HepG2 (cell line): Measurements from ENCODE around the gene SLCO3A1. TPM values are rescaled to one million over a fixed set of nuclear protein-coding genes. Genes with fewer than 3 reads are reported as not detected.

ENCODE experiments used
- ATAC-seq: fragments of 200-7000 bp; cut with Tn5 transposase; 3 replicates; pipeline ENCODE4 v1.9.1; 2020; ENCODE audit warnings: mild to moderate bottlenecking, moderate library complexity
- BruUV-seq: library from RNA; stranded (reverse); fragments of 400-500 nt; replicated peaks from 2 replicates; lab custom pipeline; 2021; lab: Mats Ljungman, UMichigan
- CTCF ChIA-PET: fragments of 300-600 bp; formaldehyde crosslinking; extraction: SDS; loops from one replicate; lab custom pipeline; 2021; ENCODE audit warnings: low total read pairs, inconsistent platforms, low intra/inter-chr PET ratio; lab: Yijun Ruan, JAX
- POLR2A ChIA-PET: fragments of 350-600 bp; sonication (Branson Sonifier 250); formaldehyde crosslinking; loops from one replicate; lab custom pipeline; 2020; ENCODE audit warnings: antibody characterized with exemption, inconsistent platforms; lab: Yijun Ruan, JAX
- DNase-seq: peaks from one replicate; pipeline ENCODE4 v3.0.0-alpha.2; 2015; ENCODE audit warnings: low spot score
- FAIRE-seq: peaks from 3 replicates; lab custom pipeline; 2011; peaks lifted over from hg19 to GRCh38; lab: Jason Lieb, UNC
- H2AFZ ChIP-seq: one replicate; pipeline ENCODE4 v1.6.1; 2011; ENCODE audit warnings: low read length, inconsistent platforms
- H3K27ac ChIP-seq: fragments of 300-600 bp; 3 replicates; pipeline ENCODE4 v1.8.0; 2011; ENCODE audit warnings: mixed run types, mild to moderate bottlenecking, mixed read lengths, low read length, inconsistent platforms; ENCODE audit not compliant: insufficient read depth; ENCODE audit errors: extremely low read length
- H3K27me3 ChIP-seq, 2 experiments: fragments of 200-600 bp in 1 of 2; 2 replicates in 1 of 2; 3 replicates in 1 of 2; pipeline versions ENCODE4 v1.6.0 to v1.8.0; 2011; ENCODE audit warnings: low read length in 2 of 2, mild to moderate bottlenecking in 2 of 2, moderate library complexity in 2 of 2, inconsistent platforms in 1 of 2; ENCODE audit not compliant: insufficient read depth in 2 of 2, control insufficient read depth in 1 of 2
- H3K36me3 ChIP-seq, 2 experiments: fragments of 200-600 bp in 1 of 2; replicated peaks in 1 of 2; 2 replicates in 1 of 2; 3 replicates in 1 of 2; pipeline versions ENCODE4 v1.5.1 to v1.8.0; 2011; ENCODE audit warnings: low read length in 2 of 2, inconsistent platforms in 1 of 2; ENCODE audit not compliant: insufficient read depth in 2 of 2, control insufficient read depth in 1 of 2
- H3K4me1 ChIP-seq: 2 replicates; pipeline ENCODE4 v1.5.1; 2012; ENCODE audit warnings: low read length, inconsistent platforms; ENCODE audit not compliant: insufficient read depth
- H3K4me2 ChIP-seq: 2 replicates; pipeline ENCODE4 v1.6.0; 2011; ENCODE audit warnings: low read depth, low read length, inconsistent platforms
- H3K4me3 ChIP-seq, 3 experiments: fragments of 200-600 bp in 1 of 3; sonication (generic), shearing (Covaris generic) in 1 of 3; replicated peaks in 1 of 3; 2 replicates each; pipeline ENCODE4 v1.5.1; 2011 to 2016; ENCODE audit warnings: low read length in 3 of 3, inconsistent platforms in 2 of 3, low read depth in 2 of 3, mild to moderate bottlenecking in 2 of 3, control low read depth in 1 of 3, mixed read lengths in 1 of 3; ENCODE audit not compliant: insufficient read depth in 1 of 3
- H3K79me2 ChIP-seq: one replicate; pipeline ENCODE4 v1.6.1; 2011; ENCODE audit warnings: low read length, inconsistent platforms; ENCODE audit not compliant: insufficient read depth
- H3K9ac ChIP-seq: 2 replicates; pipeline ENCODE4 v1.6.0; 2011; ENCODE audit warnings: mild to moderate bottlenecking, low read depth, low read length, inconsistent platforms; ENCODE audit not compliant: insufficient read depth
- H3K9me3 ChIP-seq: 2 replicates; pipeline ENCODE4 v1.5.1; 2012; ENCODE audit warnings: mild to moderate bottlenecking, low read length
- H4K20me1 ChIP-seq: 2 replicates; pipeline ENCODE4 v1.6.0; 2011; ENCODE audit warnings: inconsistent platforms, mild to moderate bottlenecking, low read length, moderate library complexity; ENCODE audit not compliant: insufficient read depth
- AGO1 ChIP-seq: fragments of 200-400 bp; formaldehyde crosslinking; IDR thresholded peaks from 2 replicates; pipeline ENCODE4 v1.6.1; 2017; ENCODE audit warnings: mild to moderate bottlenecking, low read depth, low read length, moderate library complexity; ENCODE audit not compliant: poor library complexity, severe bottlenecking
- CEBPZ ChIP-seq: IDR thresholded peaks from 2 replicates; pipeline ENCODE4 v1.6.1; 2012; ENCODE audit warnings: low read length, improper control_type of control experiment
- EED ChIP-seq: sonication (generic); formaldehyde crosslinking; IDR thresholded peaks from 2 replicates; pipeline ENCODE4 v1.5.0; 2020; ENCODE audit warnings: mild to moderate bottlenecking, missing genetic modification reagents
- FOXC1 ChIP-seq: sonication (generic); formaldehyde crosslinking; IDR thresholded peaks from 2 replicates; pipeline ENCODE4 v1.8.0; 2022; ENCODE audit warnings: mild to moderate bottlenecking, missing genetic modification reagents, borderline replicate concordance
- HNRNPL ChIP-seq: fragments of 200-400 bp; formaldehyde crosslinking; IDR thresholded peaks from 2 replicates; pipeline ENCODE4 v1.6.1; 2017; ENCODE audit warnings: mild to moderate bottlenecking, low read depth, low read length
- HOXA7 ChIP-seq: sonication (generic); formaldehyde crosslinking; IDR thresholded peaks from 2 replicates; pipeline ENCODE4 v1.8.1; 2022; ENCODE audit warnings: mild to moderate bottlenecking, missing genetic modification reagents, moderate library complexity
- MBD4 ChIP-seq: IDR thresholded peaks from 2 replicates; pipeline ENCODE4 v1.6.1; 2012; ENCODE audit warnings: low read length, inconsistent platforms, borderline replicate concordance
- MLLT10 ChIP-seq: sonication (generic); formaldehyde crosslinking; IDR thresholded peaks from 2 replicates; pipeline ENCODE4 v1.4.0; 2020; ENCODE audit warnings: missing genetic modification reagents
- NFKBIZ ChIP-seq: IDR thresholded peaks from 2 replicates; pipeline ENCODE4 v1.6.1; 2018; ENCODE audit warnings: missing genetic modification reagents, missing compliant biosample characterization
- ONECUT2 ChIP-seq: sonication (generic); formaldehyde crosslinking; IDR thresholded peaks from 2 replicates; pipeline ENCODE4 v1.4.0; 2020; ENCODE audit warnings: missing genetic modification reagents
- SNRNP70 ChIP-seq: fragments of 200-400 bp; formaldehyde crosslinking; IDR thresholded peaks from 2 replicates; pipeline ENCODE4 v1.6.1; 2017; ENCODE audit warnings: mild to moderate bottlenecking, low read depth, low read length, moderate library complexity
- TEAD2 ChIP-seq: sonication (generic); formaldehyde crosslinking; IDR thresholded peaks from 2 replicates; pipeline ENCODE4 v1.9.0; 2021; ENCODE audit warnings: missing genetic modification reagents
- TERF1 ChIP-seq: sonication (generic); formaldehyde crosslinking; IDR thresholded peaks from 2 replicates; pipeline ENCODE4 v1.8.0; 2022; ENCODE audit warnings: mild to moderate bottlenecking, missing genetic modification reagents, moderate library complexity
- THRA ChIP-seq: sonication (generic); formaldehyde crosslinking; IDR thresholded peaks from 2 replicates; pipeline ENCODE4 v1.4.0; 2020; ENCODE audit warnings: missing genetic modification reagents, borderline replicate concordance
- ZBTB1 ChIP-seq: sonication (generic); formaldehyde crosslinking; IDR thresholded peaks from 2 replicates; pipeline ENCODE4 v1.4.0; 2020; ENCODE audit warnings: missing genetic modification reagents, borderline replicate concordance
- ZFY ChIP-seq: sonication (generic); formaldehyde crosslinking; IDR thresholded peaks from 2 replicates; pipeline ENCODE4 v1.4.0; 2020; ENCODE audit warnings: missing genetic modification reagents
- ZMYM2 ChIP-seq: sonication (generic); formaldehyde crosslinking; IDR thresholded peaks from 2 replicates; pipeline ENCODE4 v1.8.0; 2022; ENCODE audit warnings: mild to moderate bottlenecking, missing genetic modification reagents
- ZNF296 ChIP-seq: sonication (generic); formaldehyde crosslinking; conservative IDR thresholded peaks from 2 replicates; pipeline ENCODE4 v1.5.0; 2020; ENCODE audit warnings: mild to moderate bottlenecking, missing genetic modification reagents
- ZNF713 ChIP-seq: sonication (generic); formaldehyde crosslinking; IDR thresholded peaks from 2 replicates; pipeline ENCODE4 v1.4.0; 2020; ENCODE audit warnings: mild to moderate bottlenecking, missing genetic modification reagents
- WGBS: methylation state at CpG from one replicate; pipeline ENCODE4 v1.1.6; 2017; ENCODE audit warnings: low lambda C conversion rate; 5-methylcytosine and 5-hydroxymethylcytosine counted together
- in situ Hi-C: cut with HindIII; loops from 2 replicates; pipeline ENCODE4 v1.10.0; 2017; ENCODE audit warnings: low pct_unique_long_range_greater_than_20kb; ENCODE audit not compliant: extremely low pct_ligation_motif_present
- intact Hi-C: fragments of 100-400 bp; cut with micrococcal nuclease; formaldehyde crosslinking; loops from one replicate; pipeline ENCODE4 v1.10.0; 2022; ENCODE audit not compliant: unreplicated experiment
- polyA plus RNA-seq, 8 experiments: library from polyadenylated mRNA; depleted of rRNA in 3 of 8; stranded (reverse) in 7 of 8; unstranded in 1 of 8; fragments of >200 nt; fragmentation: Illumina TruSeq in 4 of 8; extraction: Trizol in 4 of 8; gene quantifications; 2 replicates each; pipeline versions ENCODE4 v1.2.1 to v1.2.3, GENCODE V29; 2011 to 2016; ENCODE audit warnings: low read depth in 4 of 8, missing spikeins in 1 of 8, mixed read lengths in 1 of 8; ENCODE audit not compliant: insufficient read depth in 1 of 8
- total RNA-seq, 5 experiments: library from RNA; depleted of rRNA; stranded (reverse); fragments of >200 nt; fragmentation: Illumina TruSeq; extraction: Trizol; gene quantifications; 2 replicates each; pipeline ENCODE4 v1.2.3, GENCODE V29; 2016; ENCODE audit warnings: low read depth in 1 of 5

SLCO3A1 gene
- total and polyA plus RNA-seq, 2 of the 13 experiments (the other 11 are each of a cell fraction or from before 2014, with no cell fraction given): 0.02 TPM; not detected in 1

GRCh38 chr15:91844928-91845327 lies 8.6 kb upstream of the SLCO3A1 start:
- H3K27ac ChIP-seq: no peak overlapping the region
- TF ChIP-seq MBD4 (no peak), AGO1 (no peak), ZNF713 (CRISPR knock-in tag) (no peak), HOXA7 (CRISPR knock-in tag) (no peak), ZMYM2 (no peak), HNRNPL (no peak), ZFY (CRISPR knock-in tag) (no peak), EED (CRISPR knock-in tag) (no peak), TERF1 (CRISPR knock-in tag) (no peak), FOXC1 (no peak), THRA (no peak), MLLT10 (no peak), ZNF296 (CRISPR knock-in tag) (no peak), NFKBIZ (no peak), SNRNP70 (no peak), ONECUT2 (CRISPR knock-in tag) (no peak), ZBTB1 (CRISPR knock-in tag) (no peak), TEAD2 (no peak), CEBPZ (no peak)
- TF ChIP-seq, all 625 proteins: peak for 0
- H4K20me1 ChIP-seq: no peaks in the 10 kb centered on the region
- H3K9ac ChIP-seq: no peak overlapping the region
- BruUV-seq: no TSS peak
- DNase-seq (no peak), ATAC-seq (no peak), FAIRE-seq (no peak)
- no peaks in the 10 kb centered on the region for H3K36me3 ChIP-seq
- no peak overlapping the region for H3K4me2 ChIP-seq
- 11% methylated on average over 2 of the region's 5 CpGs for WGBS
- H3K79me2 ChIP-seq: no peaks in the 10 kb centered on the region
- no peaks in the 10 kb centered on the region for H3K4me1 ChIP-seq
- intact Hi-C loops: no loop called here
- ChIA-PET POLR2A (no interaction called here), CTCF (no interaction called here)
- in situ Hi-C loops: no loop called here
- H3K27me3 ChIP-seq: peaks cover 0 to 6% of the 10 kb centered on the region in 2 experiments; a peak in 1 of 5 replicates
- H2AFZ ChIP-seq: no peak overlapping the region
- H3K9me3 ChIP-seq: no peaks in the 10 kb centered on the region
- no peak overlapping the region for H3K4me3 ChIP-seq
